NCI-H226 (cell line): ENCODE measurements around the gene PSMB10.
A peak's percentile ranks its signal among the peaks of the same experiment; 100 is the strongest.
"Not testable (repeated sequence)": the region's sequence is repeated elsewhere in the genome, so short reads cannot be mapped to it uniquely, and the experiment has no call there.

Source experiments
- DNase-seq: peaks from one replicate; pipeline ENCODE4 v3.0.0-alpha.2; 2015

PSMB10 gene

GRCh38 chr16:67923414-67924116, 13.1 kb downstream of the PSMB10 start:
- no peak for DNase-seq

GRCh38 chr16:67922740-67923139, 13.9 kb downstream of the PSMB10 start:
- DNase-seq: no peak

- DNase-seq: no peak
Measured at GRCh38 chr16:67922221-67922620, 14.4 kb downstream of the PSMB10 start.

GRCh38 chr16:67919622-67920221, 16.9 kb downstream of the PSMB10 start:
- no peak for DNase-seq

GRCh38 chr16:67917852-67918236, 18.8 kb downstream of the PSMB10 start:
- peak; percentile 54 for DNase-seq

- DNase-seq: no peak
Measured at GRCh38 chr16:67917140-67917851, 19.4 kb downstream of the PSMB10 start.

GRCh38 chr16:67915831-67916723, 20.6 kb downstream of the PSMB10 start:
- peak; percentile 39 for DNase-seq

GRCh38 chr16:67915496-67915769, 21.2 kb downstream of the PSMB10 start:
- DNase-seq: not testable (repeated sequence)

- no peak for DNase-seq
Measured at GRCh38 chr16:67914758-67915495, 21.7 kb downstream of the PSMB10 start.

GRCh38 chr16:67910158-67910557, 26.5 kb downstream of the PSMB10 start:
- DNase-seq: no peak

GRCh38 chr16:67909056-67909742, 27.5 kb downstream of the PSMB10 start:
- DNase-seq: no peak

- DNase-seq: no peak
Measured at GRCh38 chr16:67907397-67908180, 29.1 kb downstream of the PSMB10 start.

- no peak for DNase-seq
Measured at GRCh38 chr16:67902831-67903230, 33.8 kb downstream of the PSMB10 start.

- DNase-seq: no peak
Measured at GRCh38 chr16:67901734-67902133, 34.9 kb downstream of the PSMB10 start.

- DNase-seq: no peak
Measured at GRCh38 chr16:67897231-67897630, 39.4 kb downstream of the PSMB10 start.

- DNase-seq: no peak
Measured at GRCh38 chr16:67893743-67894399, 42.8 kb downstream of the PSMB10 start.

- DNase-seq: peak; percentile 88
Measured at GRCh38 chr16:67892899-67893742, 43.5 kb downstream of the PSMB10 start, which contains the start of gene PSKH1. Gene PSKH1 (plus strand): TSS chr16:67893254. CDS start chr16:67908750, 15,496 bp downstream.

GRCh38 chr16:67892375-67892774, 44.3 kb downstream of the PSMB10 start:
- no peak for DNase-seq

GRCh38 chr16:67888331-67888730, 48.3 kb downstream of the PSMB10 start:
- no peak for DNase-seq
